GM12878 (cell line): ENCODE data around the gene PPP6R1. TPM values are rescaled to one million over a fixed set of nuclear protein-coding genes. Genes with fewer than 3 reads are reported as not detected.

ENCODE experiments used
- ATAC-seq: fragments of 200-7000 bp; cut with Tn5 transposase; 3 replicates; pipeline ENCODE4 v1.9.1; 2020; ENCODE audit warnings: mild to moderate bottlenecking, moderate library complexity
- BruUV-seq: library from RNA; stranded (reverse); fragments of 400-500 nt; replicated peaks from 2 replicates; lab custom pipeline; 2021; lab: Mats Ljungman, UMichigan
- CTCF ChIA-PET: fragments of 300-600 bp; sonication (Branson Sonifier 250); formaldehyde crosslinking; extraction: SDS; loops from one replicate; lab custom pipeline; 2021; ENCODE audit warnings: inconsistent platforms; lab: Yijun Ruan, JAX
- POLR2A ChIA-PET: fragments of 350-600 bp; formaldehyde crosslinking; extraction: SDS; loops from one replicate; lab custom pipeline; 2021; ENCODE audit warnings: inconsistent platforms; lab: Charles Lee
- RAD21 ChIA-PET: fragments of 300-600 bp; sonication (Branson Sonifier 250); formaldehyde crosslinking; loops from one replicate; lab custom pipeline; 2023; ENCODE audit warnings: antibody characterized with exemption; ENCODE audit not compliant: unreplicated experiment; lab: Charles Lee
- SMC1A ChIA-PET: fragments of 300-600 bp; sonication (Branson Sonifier 250); formaldehyde crosslinking; loops from one replicate; lab custom pipeline; 2023; ENCODE audit not compliant: unreplicated experiment, uncharacterized antibody; lab: Charles Lee
- DNase-seq: peaks from one replicate; pipeline ENCODE4 v3.0.0-alpha.2; 2011; ENCODE audit warnings: low read depth, low spot score
- FAIRE-seq: peaks from 3 replicates; lab custom pipeline; 2011; peaks lifted over from hg19 to GRCh38; lab: Jason Lieb, UNC
- H2AFZ ChIP-seq: 2 replicates; pipeline ENCODE4 v1.6.0; 2011; ENCODE audit warnings: low read depth, low read length, control low read depth; ENCODE audit not compliant: control insufficient read depth
- H3K27ac ChIP-seq: 2 replicates; pipeline ENCODE4 v1.5.1; 2011; ENCODE audit warnings: control low read depth; ENCODE audit not compliant: control insufficient read depth, insufficient read depth
- H3K27me3 ChIP-seq, 2 experiments: replicated peaks in 1 of 2; 2 replicates each; pipeline versions ENCODE4 v1.6.0 to v1.6.1; 2011; ENCODE audit warnings: low read length in 1 of 2; ENCODE audit not compliant: control insufficient read depth in 2 of 2, insufficient read depth in 2 of 2
- H3K36me3 ChIP-seq, 2 experiments: 2 replicates each; pipeline ENCODE4 v1.5.1; 2011; ENCODE audit warnings: low read length in 1 of 2; ENCODE audit not compliant: control insufficient read depth in 2 of 2, insufficient read depth in 2 of 2
- H3K4me1 ChIP-seq: 2 replicates; pipeline ENCODE4 v1.6.1; 2011; ENCODE audit warnings: mild to moderate bottlenecking, low read length, moderate library complexity, mixed read lengths; ENCODE audit not compliant: control insufficient read depth, insufficient read depth
- H3K4me2 ChIP-seq: 2 replicates; pipeline ENCODE4 v1.6.0; 2011; ENCODE audit warnings: control low read depth; ENCODE audit not compliant: control insufficient read depth, insufficient read depth
- H3K4me3 ChIP-seq: fragments of 200-600 bp; sonication (generic); 2 replicates; pipeline ENCODE4 v1.5.1; 2016
- H3K79me2 ChIP-seq: 2 replicates; pipeline ENCODE4 v1.6.0; 2011; ENCODE audit warnings: low read length; ENCODE audit not compliant: control insufficient read depth, insufficient read depth
- H3K9ac ChIP-seq: 2 replicates; pipeline ENCODE4 v1.8.0; 2011; ENCODE audit warnings: low read length, control low read depth, mixed read lengths; ENCODE audit not compliant: control insufficient read depth, insufficient read depth
- H3K9me3 ChIP-seq: replicated peaks from 3 replicates; pipeline ENCODE4 v1.5.1; 2011; ENCODE audit warnings: mild to moderate bottlenecking, low read length; ENCODE audit not compliant: control insufficient read depth, insufficient read depth
- H4K20me1 ChIP-seq: 2 replicates; pipeline ENCODE4 v1.6.0; 2011; ENCODE audit not compliant: control insufficient read depth, insufficient read depth
- ASH2L ChIP-seq: fragments of 300-600, 200-600 bp; sonication (generic); IDR thresholded peaks from 2 replicates; pipeline ENCODE4 v1.6.1; 2017; ENCODE audit warnings: low read depth, mild to moderate bottlenecking, borderline replicate concordance
- BHLHE40 ChIP-seq, 2 experiments: fragments of 450-650 bp in 1 of 2; IDR thresholded peaks; 2 replicates each; pipeline ENCODE4 v1.6.1; 2011 to 2017; ENCODE audit warnings: low read depth in 2 of 2, borderline replicate concordance in 1 of 2, improper control_type of control experiment in 1 of 2, low read length in 1 of 2, mild to moderate bottlenecking in 1 of 2
- DPF2 ChIP-seq: fragments of 450-650 bp; IDR thresholded peaks from 2 replicates; pipeline ENCODE4 v1.6.1; 2017; ENCODE audit warnings: mild to moderate bottlenecking
- EZH2 ChIP-seq: IDR thresholded peaks from 2 replicates; pipeline ENCODE4 v1.6.1; 2012; ENCODE audit warnings: low read depth, mild to moderate bottlenecking, control low read depth, inconsistent platforms, low read length, borderline replicate concordance; ENCODE audit not compliant: control insufficient read depth
- FOS ChIP-seq: IDR thresholded peaks from 3 replicates; pipeline ENCODE4 v1.6.1; 2011; ENCODE audit warnings: borderline replicate concordance; ENCODE audit not compliant: insufficient read length; ENCODE audit errors: extremely low read depth
- GATAD2B ChIP-seq: fragments of 450-650 bp; conservative IDR thresholded peaks from 2 replicates; pipeline ENCODE4 v1.6.1; 2017; ENCODE audit warnings: low read depth, mild to moderate bottlenecking, moderate library complexity
- HDAC2 ChIP-seq: fragments of 200-600 bp; sonication (generic); IDR thresholded peaks from 2 replicates; pipeline ENCODE4 v1.6.1; 2017
- KDM1A ChIP-seq: fragments of 200-600 bp; sonication (generic); IDR thresholded peaks from 2 replicates; pipeline ENCODE4 v1.6.1; 2016; ENCODE audit warnings: borderline replicate concordance
- NRF1 ChIP-seq: conservative IDR thresholded peaks from 2 replicates; pipeline ENCODE4 v1.6.1; 2011; ENCODE audit warnings: mild to moderate bottlenecking, low read depth, low read length, improper control_type of control experiment
- RBBP5 ChIP-seq: fragments of 200-600 bp; sonication (generic); conservative IDR thresholded peaks from 2 replicates; pipeline ENCODE4 v1.6.1; 2016
- SIN3A ChIP-seq: IDR thresholded peaks from 2 replicates; pipeline ENCODE4 v1.6.1; 2012; ENCODE audit warnings: low read depth, low read length, improper control_type of control experiment
- SMC3 ChIP-seq: IDR thresholded peaks from 2 replicates; pipeline ENCODE4 v1.6.1; 2011; ENCODE audit warnings: low read length, improper control_type of control experiment, borderline replicate concordance
- TCF7 ChIP-seq: IDR thresholded peaks from 2 replicates; pipeline ENCODE4 v1.6.1; 2014; ENCODE audit warnings: antibody characterized with exemption, borderline replicate concordance
- ZNF207 ChIP-seq: fragments of 450-650 bp; IDR thresholded peaks from 2 replicates; pipeline ENCODE4 v1.6.1; 2014; ENCODE audit warnings: antibody characterized with exemption, mild to moderate bottlenecking, borderline replicate concordance
- ZNF217 ChIP-seq: fragments of 450-650 bp; IDR thresholded peaks from 2 replicates; pipeline ENCODE4 v1.6.1; 2017; ENCODE audit warnings: antibody characterized with exemption, mild to moderate bottlenecking
- WGBS: methylation state at CpG from one replicate; pipeline ENCODE4 v1.1.6; 2016; ENCODE audit warnings: low lambda C conversion rate; ENCODE audit not compliant: insufficient replicate concordance, insufficient coverage; ENCODE audit errors: missing lambda C conversion rate; 5-methylcytosine and 5-hydroxymethylcytosine counted together
- in situ Hi-C: fragments of 300-500 bp; cut with MboI; formaldehyde crosslinking; loops from 9 replicates; pipeline ENCODE4 v1.14.3; 2018; ENCODE audit warnings: mixed read lengths
- intact Hi-C: fragments of 100-400 bp; cut with micrococcal nuclease; formaldehyde crosslinking; loops from one replicate; pipeline ENCODE4 v1.14.2; 2022; ENCODE audit not compliant: unreplicated experiment
- polyA plus RNA-seq, 11 experiments: library from polyadenylated mRNA; depleted of rRNA in 4 of 11; unstranded in 6 of 11; stranded (reverse) in 5 of 11; fragments of >200 nt; fragmentation: Nextera tagmentation in 4 of 11; fragmentation: Illumina TruSeq in 1 of 11; extraction: Ambion mirVana in 4 of 11; extraction: Trizol in 1 of 11; gene quantifications; 1 replicate in 1 of 11; 2 replicates in 10 of 11; pipeline versions ENCODE4 v1.2.1 to v1.2.3, GENCODE V29; 2011 to 2016; ENCODE audit warnings: inconsistent platforms in 2 of 11, missing spikeins in 2 of 11, low read depth in 1 of 11
- total RNA-seq, 4 experiments: library from RNA; depleted of rRNA in 3 of 4; stranded (reverse); fragments of >200 nt in 3 of 4; fragmentation: Illumina TruSeq in 1 of 4; extraction: Trizol in 1 of 4; gene quantifications; 2 replicates each; pipeline versions ENCODE4 v1.2.1 to v1.2.3, GENCODE V29; 2013 to 2021
- TF ChIP-seq, protein P1 (sequence below), 3 experiments: IDR thresholded peaks in 2 of 3; conservative IDR thresholded peaks in 1 of 3; 2 replicates each; pipeline ENCODE4 v1.5.1; 2011; ENCODE audit warnings: low read depth in 3 of 3, low read length in 3 of 3, mild to moderate bottlenecking in 3 of 3, control low read depth in 2 of 3, moderate library complexity in 2 of 3, inconsistent platforms in 1 of 3, mixed read lengths in 1 of 3; ENCODE audit not compliant: control insufficient read depth in 2 of 3, insufficient read depth in 1 of 3; ENCODE audit errors: extremely low read depth in 1 of 3
- TF ChIP-seq, protein P2 (sequence below): fragments of 450-650 bp; IDR thresholded peaks from 2 replicates; pipeline ENCODE4 v1.6.1; 2018; ENCODE audit warnings: mild to moderate bottlenecking, low read depth, moderate library complexity; ENCODE audit not compliant: partially characterized antibody
- TF ChIP-seq, protein P3 (sequence below): fragments of 450-650 bp; conservative IDR thresholded peaks from 2 replicates; pipeline ENCODE4 v1.6.1; 2017; ENCODE audit warnings: mild to moderate bottlenecking, moderate library complexity
- TF ChIP-seq, protein P4 (sequence below): IDR thresholded peaks from 2 replicates; pipeline ENCODE4 v1.6.1; 2012; ENCODE audit warnings: low read depth, low read length, improper control_type of control experiment

The PPP6R1 gene
- total and polyA plus RNA-seq, 10 of the 15 experiments (the other 5 are each of a cell fraction or from before 2014, with no cell fraction given) = 0.80 to 173 (median 63.7) TPM

DNA sequence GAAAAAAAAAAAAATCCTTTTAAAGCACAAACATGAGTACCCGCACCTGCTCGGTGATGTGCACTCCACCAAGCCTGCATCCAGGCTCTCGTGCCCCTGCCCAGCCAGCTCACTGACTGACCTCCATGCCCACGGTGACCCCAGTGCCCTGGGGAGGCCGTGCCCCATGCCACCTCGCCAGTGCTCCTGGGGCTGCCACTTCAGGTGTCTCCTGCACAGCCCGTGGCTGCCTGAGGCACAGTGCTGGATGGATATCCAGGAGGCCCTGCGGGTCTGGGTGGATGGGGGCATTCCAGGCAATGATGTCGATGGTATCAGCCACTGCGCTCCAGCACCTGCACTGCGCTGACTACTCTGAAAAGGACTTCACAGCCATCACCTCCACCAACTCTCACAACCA lies 9.0 kb downstream of the PPP6R1 start:
- ChIA-PET CTCF (interaction anchor here (0.6 kb wide), 1 partner anchor 89 kb away, joined by 3 read pairs; no protein-coding TSS in a partner anchor), SMC1A (no interaction called here), RAD21 (no interaction called here), POLR2A (interaction anchor here (0.7 to 1.7 kb wide), 2 partner anchors 41 to 134 kb away, joined by 3 read pairs; partner anchors contain the start of gene TMEM238)
- ATAC-seq (no peak), DNase-seq (no peak), FAIRE-seq (no peak)
- Histone ChIP-seq H3K36me3 (peaks cover 12 to 43% of the 10 kb centered on the region in 2 experiments), H3K4me1 (peaks cover 22% of the 10 kb centered on the region), H3K9ac (no peak overlapping the region), H4K20me1 (peaks cover 3% of the 10 kb centered on the region; the same call in 1 of the 2 replicates), H3K79me2 (peaks cover 70% of the 10 kb centered on the region), H3K9me3 (no peaks in the 10 kb centered on the region), H2AFZ (no peak overlapping the region), H3K4me2 (no peak overlapping the region), H3K4me3 (no peak overlapping the region), H3K27ac (no peak overlapping the region), H3K27me3 (no peaks in the 10 kb centered on the region)
- WGBS = 74% methylated on average over 11 of the region's 11 CpGs
- TF ChIP-seq, protein P1, sequence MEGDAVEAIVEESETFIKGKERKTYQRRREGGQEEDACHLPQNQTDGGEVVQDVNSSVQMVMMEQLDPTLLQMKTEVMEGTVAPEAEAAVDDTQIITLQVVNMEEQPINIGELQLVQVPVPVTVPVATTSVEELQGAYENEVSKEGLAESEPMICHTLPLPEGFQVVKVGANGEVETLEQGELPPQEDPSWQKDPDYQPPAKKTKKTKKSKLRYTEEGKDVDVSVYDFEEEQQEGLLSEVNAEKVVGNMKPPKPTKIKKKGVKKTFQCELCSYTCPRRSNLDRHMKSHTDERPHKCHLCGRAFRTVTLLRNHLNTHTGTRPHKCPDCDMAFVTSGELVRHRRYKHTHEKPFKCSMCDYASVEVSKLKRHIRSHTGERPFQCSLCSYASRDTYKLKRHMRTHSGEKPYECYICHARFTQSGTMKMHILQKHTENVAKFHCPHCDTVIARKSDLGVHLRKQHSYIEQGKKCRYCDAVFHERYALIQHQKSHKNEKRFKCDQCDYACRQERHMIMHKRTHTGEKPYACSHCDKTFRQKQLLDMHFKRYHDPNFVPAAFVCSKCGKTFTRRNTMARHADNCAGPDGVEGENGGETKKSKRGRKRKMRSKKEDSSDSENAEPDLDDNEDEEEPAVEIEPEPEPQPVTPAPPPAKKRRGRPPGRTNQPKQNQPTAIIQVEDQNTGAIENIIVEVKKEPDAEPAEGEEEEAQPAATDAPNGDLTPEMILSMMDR (IDR thresholded peaks at IDR 0.05 in 2 of 3, conservative IDR thresholded peaks at IDR 0.05 in 1 of 3; ENCODE audit: control insufficient read depth in 2 of 3, extremely low read depth in 1 of 3, insufficient read depth in 1 of 3, low read depth in 3 of 3, low read length in 3 of 3) = no peak
- no peak for TF ChIP-seq KDM1A
- no peak for TF ChIP-seq ZNF207
- no peak for TF ChIP-seq BHLHE40 (IDR thresholded peaks at IDR 0.05; ENCODE audit: borderline replicate concordance in 1 of 2, low read depth in 2 of 2, low read length in 1 of 2)
- TF ChIP-seq SMC3 = no peak
- TF ChIP-seq NRF1 = no peak
- TF ChIP-seq, protein P2, sequence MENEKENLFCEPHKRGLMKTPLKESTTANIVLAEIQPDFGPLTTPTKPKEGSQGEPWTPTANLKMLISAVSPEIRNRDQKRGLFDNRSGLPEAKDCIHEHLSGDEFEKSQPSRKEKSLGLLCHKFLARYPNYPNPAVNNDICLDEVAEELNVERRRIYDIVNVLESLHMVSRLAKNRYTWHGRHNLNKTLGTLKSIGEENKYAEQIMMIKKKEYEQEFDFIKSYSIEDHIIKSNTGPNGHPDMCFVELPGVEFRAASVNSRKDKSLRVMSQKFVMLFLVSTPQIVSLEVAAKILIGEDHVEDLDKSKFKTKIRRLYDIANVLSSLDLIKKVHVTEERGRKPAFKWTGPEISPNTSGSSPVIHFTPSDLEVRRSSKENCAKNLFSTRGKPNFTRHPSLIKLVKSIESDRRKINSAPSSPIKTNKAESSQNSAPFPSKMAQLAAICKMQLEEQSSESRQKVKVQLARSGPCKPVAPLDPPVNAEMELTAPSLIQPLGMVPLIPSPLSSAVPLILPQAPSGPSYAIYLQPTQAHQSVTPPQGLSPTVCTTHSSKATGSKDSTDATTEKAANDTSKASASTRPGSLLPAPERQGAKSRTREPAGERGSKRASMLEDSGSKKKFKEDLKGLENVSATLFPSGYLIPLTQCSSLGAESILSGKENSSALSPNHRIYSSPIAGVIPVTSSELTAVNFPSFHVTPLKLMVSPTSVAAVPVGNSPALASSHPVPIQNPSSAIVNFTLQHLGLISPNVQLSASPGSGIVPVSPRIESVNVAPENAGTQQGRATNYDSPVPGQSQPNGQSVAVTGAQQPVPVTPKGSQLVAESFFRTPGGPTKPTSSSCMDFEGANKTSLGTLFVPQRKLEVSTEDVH = no peak
- TF ChIP-seq, protein P3, sequence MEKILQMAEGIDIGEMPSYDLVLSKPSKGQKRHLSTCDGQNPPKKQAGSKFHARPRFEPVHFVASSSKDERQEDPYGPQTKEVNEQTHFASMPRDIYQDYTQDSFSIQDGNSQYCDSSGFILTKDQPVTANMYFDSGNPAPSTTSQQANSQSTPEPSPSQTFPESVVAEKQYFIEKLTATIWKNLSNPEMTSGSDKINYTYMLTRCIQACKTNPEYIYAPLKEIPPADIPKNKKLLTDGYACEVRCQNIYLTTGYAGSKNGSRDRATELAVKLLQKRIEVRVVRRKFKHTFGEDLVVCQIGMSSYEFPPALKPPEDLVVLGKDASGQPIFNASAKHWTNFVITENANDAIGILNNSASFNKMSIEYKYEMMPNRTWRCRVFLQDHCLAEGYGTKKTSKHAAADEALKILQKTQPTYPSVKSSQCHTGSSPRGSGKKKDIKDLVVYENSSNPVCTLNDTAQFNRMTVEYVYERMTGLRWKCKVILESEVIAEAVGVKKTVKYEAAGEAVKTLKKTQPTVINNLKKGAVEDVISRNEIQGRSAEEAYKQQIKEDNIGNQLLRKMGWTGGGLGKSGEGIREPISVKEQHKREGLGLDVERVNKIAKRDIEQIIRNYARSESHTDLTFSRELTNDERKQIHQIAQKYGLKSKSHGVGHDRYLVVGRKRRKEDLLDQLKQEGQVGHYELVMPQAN = no peak
- TF ChIP-seq TCF7 = no peak
- TF ChIP-seq RBBP5 = no peak
- TF ChIP-seq HDAC2 = no peak
- no peak for TF ChIP-seq SIN3A
- no peak for TF ChIP-seq ZNF217
- no peak for TF ChIP-seq EZH2
- TF ChIP-seq, protein P4, sequence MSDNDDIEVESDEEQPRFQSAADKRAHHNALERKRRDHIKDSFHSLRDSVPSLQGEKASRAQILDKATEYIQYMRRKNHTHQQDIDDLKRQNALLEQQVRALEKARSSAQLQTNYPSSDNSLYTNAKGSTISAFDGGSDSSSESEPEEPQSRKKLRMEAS = no peak
- no peak for TF ChIP-seq GATAD2B
- no peak for TF ChIP-seq DPF2
- no peak for TF ChIP-seq ASH2L
- no peak for TF ChIP-seq FOS
- no TSS peak for BruUV-seq
- intact Hi-C loops = loop anchor here (10.0 kb wide), 1 partner anchor 135 kb away; the partner anchor contains the start of genes RPL28 and TMEM238
- in situ Hi-C loops = no loop called here
